OCI-LY7 (cell line): Measurements from ENCODE around the gene ACTA2. TPM values are rescaled to one million over a fixed set of nuclear protein-coding genes. Genes with fewer than 3 reads are reported as not detected.
A peak's percentile ranks its signal among the peaks of the same experiment; 100 is the strongest.

Experiments
- BruUV-seq: library from RNA; stranded (reverse); fragments of 400-500 nt; replicated peaks from 2 replicates; lab custom pipeline; 2021; lab: Mats Ljungman, UMichigan
- CTCF ChIA-PET: fragments of 300-600 bp; sonication (Branson Sonifier 250); formaldehyde crosslinking; loops from one replicate; lab custom pipeline; 2022; ENCODE audit warnings: antibody characterized with exemption; ENCODE audit not compliant: unreplicated experiment; lab: Charles Lee
- POLR2A ChIA-PET: fragments of 300-600 bp; sonication (Branson Sonifier 250); formaldehyde crosslinking; loops from one replicate; lab custom pipeline; 2022; ENCODE audit warnings: antibody characterized with exemption; lab: Charles Lee
- DNase-seq: peaks from one replicate; pipeline ENCODE4 v3.0.0-alpha.2; 2015; ENCODE audit warnings: low spot score
- H2AFZ ChIP-seq: fragments of 200-600 bp; sonication (generic), shearing (Covaris generic); 2 replicates; pipeline ENCODE4 v1.6.1; 2014; ENCODE audit warnings: mild to moderate bottlenecking, antibody characterized with exemption, low read length, moderate library complexity
- H3K27ac ChIP-seq: fragments of 200-600 bp; sonication (generic); 2 replicates; pipeline ENCODE4 v1.5.1; 2014; ENCODE audit warnings: mixed run types, low read depth, mild to moderate bottlenecking, moderate library complexity, low read length, inconsistent platforms; ENCODE audit not compliant: poor library complexity, severe bottlenecking
- H3K36me3 ChIP-seq: fragments of 200-600 bp; sonication (generic); 2 replicates; pipeline ENCODE4 v1.6.1; 2014; ENCODE audit warnings: mild to moderate bottlenecking, antibody characterized with exemption, low read length, moderate library complexity, mixed read lengths; ENCODE audit not compliant: insufficient read depth
- H3K4me1 ChIP-seq: fragments of 200-600 bp; sonication (generic); 2 replicates; pipeline ENCODE4 v1.5.1; 2014; ENCODE audit warnings: mild to moderate bottlenecking, low read length; ENCODE audit not compliant: insufficient read depth, poor library complexity, severe bottlenecking
- H3K4me2 ChIP-seq: fragments of 200-600 bp; sonication (generic); 2 replicates; pipeline ENCODE4 v1.6.1; 2014; ENCODE audit warnings: mild to moderate bottlenecking, low read length
- H3K4me3 ChIP-seq: fragments of 200-600 bp; sonication (generic); 2 replicates; pipeline ENCODE4 v1.5.1; 2014; ENCODE audit warnings: mild to moderate bottlenecking, low read depth, low read length; ENCODE audit not compliant: poor library complexity, severe bottlenecking
- H3K79me2 ChIP-seq: fragments of 200-600 bp; sonication (generic); 2 replicates; pipeline ENCODE4 v1.6.1; 2016; ENCODE audit warnings: low read depth, mild to moderate bottlenecking, low read length, moderate library complexity, mixed read lengths; ENCODE audit not compliant: insufficient read depth
- H3K9me2 ChIP-seq: fragments of 200-600 bp; sonication (generic); 2 replicates; pipeline ENCODE4 v1.6.1; 2016; ENCODE audit warnings: mild to moderate bottlenecking, low read length, mixed read lengths; ENCODE audit not compliant: insufficient read depth
- H3K9me3 ChIP-seq: fragments of 200-600 bp; sonication (generic); 2 replicates; pipeline ENCODE4 v1.6.1; 2014; ENCODE audit warnings: mild to moderate bottlenecking, mixed run types, low read length, mixed read lengths
- H4K20me1 ChIP-seq: fragments of 200-600 bp; sonication (generic); 2 replicates; pipeline ENCODE4 v1.6.1; 2014; ENCODE audit warnings: mild to moderate bottlenecking, antibody characterized with exemption, low read length, moderate library complexity, mixed read lengths; ENCODE audit not compliant: insufficient read depth
- CTCF ChIP-seq: fragments of 200-600 bp; sonication (generic); conservative IDR thresholded peaks from 2 replicates; pipeline ENCODE4 v1.5.1; 2014; ENCODE audit warnings: mild to moderate bottlenecking, antibody characterized with exemption, low read length, moderate library complexity, mixed read lengths
- EZH2phosphoT487 ChIP-seq: fragments of 200-600 bp; sonication (generic); IDR thresholded peaks from 2 replicates; pipeline ENCODE4 v1.6.1; 2018; ENCODE audit warnings: low read depth, borderline replicate concordance, mild to moderate bottlenecking, mixed run types, antibody characterized with exemption, low read length, moderate library complexity, mixed read lengths
- intact Hi-C: fragments of 100-400 bp; cut with micrococcal nuclease; formaldehyde crosslinking; loops from one replicate; pipeline ENCODE4 v1.10.0; 2022; ENCODE audit not compliant: unreplicated experiment
- total RNA-seq, 2 experiments: library from RNA; depleted of rRNA in 1 of 2; stranded (reverse); fragments of >200 nt in 1 of 2; shearing (Covaris generic) in 1 of 2; gene quantifications; 2 replicates each; pipeline ENCODE4 v1.2.3, GENCODE V29; 2014 to 2022

Gene ACTA2
- total RNA-seq, 2 experiments from 2014 or later, result 1.4 to 3.3 TPM

GRCh38 chr10:88986549-88987242, 34.1 kb upstream of the ACTA2 start:
- intact Hi-C loops, result no loop called here
- TF ChIP-seq CTCF (peak; percentile 86), EZH2phosphoT487 (no peak)
- H3K4me2 ChIP-seq, result no peak overlapping the region
- no peaks in the 10 kb centered on the region for H3K36me3 ChIP-seq
- no peak overlapping the region for H3K27ac ChIP-seq
- H3K9me3 ChIP-seq, result peaks cover 14% of the 10 kb centered on the region; the same call in 1 of the 2 replicates
- H3K79me2 ChIP-seq, result no peaks in the 10 kb centered on the region
- BruUV-seq, result no TSS peak
- DNase-seq, result peak; percentile 39
- ChIA-PET CTCF (interaction anchor here (1.1 kb wide), 1 partner anchor 50 kb away, joined by 4 read pairs; no protein-coding TSS in a partner anchor), POLR2A (no interaction called here)
- no peaks in the 10 kb centered on the region for H4K20me1 ChIP-seq
- H3K4me1 ChIP-seq, result peaks cover 14% of the 10 kb centered on the region
- H3K9me2 ChIP-seq, result no peaks in the 10 kb centered on the region
- no peak overlapping the region for H3K4me3 ChIP-seq
- no peak overlapping the region for H2AFZ ChIP-seq

- peaks cover 4% of the 10 kb centered on the region for H3K4me1 ChIP-seq
- ChIA-PET CTCF (no interaction called here), POLR2A (no interaction called here)
- no peaks in the 10 kb centered on the region for H3K79me2 ChIP-seq
- peaks cover 14% of the 10 kb centered on the region; the same call in 1 of the 2 replicates for H3K9me3 ChIP-seq
- H3K27ac ChIP-seq, result no peak overlapping the region
- TF ChIP-seq EZH2phosphoT487 (no peak), CTCF (no peak)
- H3K36me3 ChIP-seq, result no peaks in the 10 kb centered on the region
- no peak overlapping the region for H2AFZ ChIP-seq
- no peak overlapping the region for H3K4me2 ChIP-seq
- no peaks in the 10 kb centered on the region for H3K9me2 ChIP-seq
- no TSS peak for BruUV-seq
- intact Hi-C loops, result no loop called here
- no peak for DNase-seq
- no peaks in the 10 kb centered on the region for H4K20me1 ChIP-seq
- H3K4me3 ChIP-seq, result no peak overlapping the region
Measured at GRCh38 chr10:88984525-88984924, 32.0 kb upstream of the ACTA2 start.

GRCh38 chr10:88983939-88984338, 31.4 kb upstream of the ACTA2 start:
- Histone ChIP-seq H4K20me1 (no peaks in the 10 kb centered on the region), H3K36me3 (no peaks in the 10 kb centered on the region), H3K4me3 (no peak overlapping the region), H3K9me2 (no peaks in the 10 kb centered on the region), H3K4me2 (no peak overlapping the region), H3K27ac (no peak overlapping the region), H2AFZ (no peak overlapping the region), H3K9me3 (peaks cover 14% of the 10 kb centered on the region; the same call in 1 of the 2 replicates), H3K4me1 (no peaks in the 10 kb centered on the region), H3K79me2 (no peaks in the 10 kb centered on the region)
- intact Hi-C loops, result no loop called here
- ChIA-PET CTCF (no interaction called here), POLR2A (no interaction called here)
- no peak for DNase-seq
- BruUV-seq, result no TSS peak
- TF ChIP-seq EZH2phosphoT487, result no peak
- TF ChIP-seq CTCF, result no peak
